ENCODE data around the gene AEN.

DNA sequence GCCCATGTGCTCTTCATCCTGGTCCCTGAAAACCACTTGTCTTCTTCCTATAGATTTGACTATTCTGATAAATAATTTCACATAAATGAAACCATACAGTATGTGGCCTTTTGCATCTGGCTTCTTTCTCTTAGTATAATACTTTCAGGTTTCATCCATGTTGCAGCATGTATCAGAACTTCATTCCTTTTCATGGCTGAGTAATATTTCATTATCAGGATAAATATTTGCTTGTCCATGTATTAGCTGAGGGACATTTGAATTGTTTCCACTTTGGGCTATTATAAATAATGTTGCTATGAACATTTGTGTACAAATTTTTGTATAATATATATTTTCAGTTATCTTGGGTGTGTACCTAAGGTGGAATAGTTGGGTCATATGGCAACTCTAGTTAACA, 29.8 kb upstream of the AEN start:
- no peak for TF ChIP-seq EZH2 (IDR thresholded peaks at IDR 0.05)
- no peak for TF ChIP-seq POLR2AphosphoS5 (IDR thresholded peaks at IDR 0.05; ENCODE audit: borderline replicate concordance, low read depth, low read length)
- no peak for TF ChIP-seq FOXP2 (optimal IDR thresholded peaks at IDR 0.05; ENCODE audit: control extremely low read depth, extremely low read length, insufficient read depth)
